Activated CD8-positive, alpha-beta T cell treated with anti-CD3 and anti-CD28 coated beads, Interleukin-2, amount 10 ng/mL, durations not matched to agents 7 days and 5 days (primary cell): Measurements from ENCODE around the gene LRRC3C. TPM values are rescaled to one million over a fixed set of nuclear protein-coding genes. Genes with fewer than 3 reads are reported as not detected.

Experiments
- ATAC-seq: fragments of 150-1000 bp; cut with Tn5 transposase; one replicate; pipeline ENCODE4 v1.10.0; 2021; ENCODE audit warnings: moderate library complexity
- CTCF ChIA-PET: fragments of 350-600 bp; sonication (Branson Sonifier 250); formaldehyde crosslinking; loops from one replicate; lab custom pipeline; 2021; ENCODE audit warnings: antibody characterized with exemption; lab: Charles Lee
- POLR2A ChIA-PET: fragments of 350-600 bp; sonication (Branson Sonifier 250); formaldehyde crosslinking; loops from one replicate; lab custom pipeline; 2021; ENCODE audit warnings: antibody characterized with exemption; lab: Charles Lee
- DNase-seq: peaks from one replicate; pipeline ENCODE4 v3.0.0-alpha.2; 2020
- H3K27ac Mint-ChIP-seq: one replicate; pipeline ENCODE4 v1.8.0; 2021; ENCODE audit warnings: mild to moderate bottlenecking, mixed read lengths
- H3K27me3 Mint-ChIP-seq: one replicate; pipeline ENCODE4 v1.8.0; 2021; ENCODE audit warnings: low read depth, mixed read lengths
- H3K36me3 Mint-ChIP-seq: one replicate; pipeline ENCODE4 v1.8.0; 2021; ENCODE audit warnings: low read depth, mixed read lengths
- H3K4me1 Mint-ChIP-seq: one replicate; pipeline ENCODE4 v1.8.0; 2021; ENCODE audit warnings: low read depth, mixed read lengths
- H3K4me3 Mint-ChIP-seq: one replicate; pipeline ENCODE4 v1.8.0; 2021; ENCODE audit warnings: mild to moderate bottlenecking, mixed read lengths
- H3K9me3 Mint-ChIP-seq: one replicate; pipeline ENCODE4 v1.8.0; 2022; ENCODE audit warnings: mixed read lengths; ENCODE audit not compliant: insufficient read depth
- total RNA-seq, 2 experiments: library from RNA; stranded (reverse); gene quantifications; one replicate each; pipeline ENCODE4 v1.2.3, GENCODE V29; 2021

The LRRC3C gene
- total RNA-seq, 2 experiments from 2014 or later: not detected

DNA sequence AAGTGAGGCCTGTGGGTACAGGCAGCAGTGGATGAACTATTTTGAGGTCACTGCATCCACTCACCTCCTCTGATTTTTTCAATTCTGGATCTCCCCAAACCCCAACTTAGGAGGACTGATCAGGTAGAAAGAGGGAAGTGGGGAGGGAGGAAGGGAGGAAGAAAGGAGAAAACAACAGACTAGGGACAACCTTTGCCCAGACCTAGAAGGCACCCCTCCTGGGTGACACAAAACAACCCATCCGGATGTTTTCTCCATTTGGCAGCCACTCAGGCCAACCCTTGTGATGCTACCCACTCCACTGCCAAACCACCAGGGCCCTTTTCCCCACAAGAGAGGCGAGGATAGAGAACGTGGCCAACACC, 2.9 kb upstream of the LRRC3C start:
- Mint-ChIP-seq H3K4me3 (peak overlapping the region; percentile 86), H3K27ac (peak overlapping the region; percentile 88), H3K4me1 (peaks cover 77% of the 10 kb centered on the region), H3K9me3 (no peaks in the 10 kb centered on the region), H3K27me3 (no peaks in the 10 kb centered on the region), H3K36me3 (peaks cover 59% of the 10 kb centered on the region)
- ChIA-PET CTCF (interaction anchor here (0.7 to 4.0 kb wide), 6 partner anchors 14 to 104 kb away, joined by 3 to 27 read pairs (median 5); partner anchors contain the start of gene PSMD3), POLR2A (interaction anchor here (0.6 to 2.4 kb wide), 2 partner anchors 47 to 56 kb away, joined by 3 to 12 read pairs; partner anchors contain the start of gene PSMD3)
- DNase-seq (no peak), ATAC-seq (no peak)

GRCh38 chr17:39925282-39926134, 2.0 kb upstream of the LRRC3C start:
- no peak for ATAC-seq
- POLR2A ChIA-PET: interaction anchor here (0.9 to 2.4 kb wide), 16 partner anchors 8 to 463 kb away, joined by 3 to 18 read pairs (median 6); partner anchors contain the start of genes IKZF3 and PSMD3
- peak overlapping the region; percentile 88 for H3K27ac Mint-ChIP-seq
- no peak for DNase-seq
- peak overlapping the region; percentile 86 for H3K4me3 Mint-ChIP-seq
- peaks cover 71% of the 10 kb centered on the region for H3K4me1 Mint-ChIP-seq
- no peaks in the 10 kb centered on the region for H3K27me3 Mint-ChIP-seq
- H3K9me3 Mint-ChIP-seq: no peaks in the 10 kb centered on the region
- CTCF ChIA-PET: interaction anchor here (0.9 to 4.0 kb wide), 9 partner anchors 14 to 303 kb away, joined by 3 to 27 read pairs (median 4); partner anchors contain the start of gene PSMD3
- H3K36me3 Mint-ChIP-seq: peaks cover 52% of the 10 kb centered on the region

DNA sequence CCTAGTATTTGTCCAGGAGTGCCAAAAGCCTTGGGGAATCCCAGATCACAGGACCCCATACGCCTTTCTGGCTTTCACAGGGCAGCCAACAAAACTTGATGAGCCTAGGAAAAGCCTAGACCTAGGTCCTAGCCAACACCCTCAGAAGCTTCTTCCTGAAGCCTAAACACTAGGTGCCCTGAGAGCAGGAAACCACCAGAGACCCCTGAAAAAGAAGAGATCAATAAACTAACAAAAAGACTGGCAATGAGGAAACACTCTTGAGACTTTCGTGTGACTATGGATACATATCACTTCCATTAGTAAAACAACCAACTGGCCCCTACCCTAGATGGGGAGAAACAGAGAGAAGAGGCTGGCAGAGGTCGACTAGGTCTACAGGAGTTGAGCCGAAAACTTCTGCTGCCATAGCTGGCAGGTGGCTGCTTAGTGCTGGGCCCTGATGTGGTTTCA, 1.4 kb upstream of the LRRC3C start:
- peak overlapping the region; percentile 88 for H3K27ac Mint-ChIP-seq
- no peaks in the 10 kb centered on the region for H3K27me3 Mint-ChIP-seq
- ChIA-PET POLR2A (interaction anchor here (0.6 to 2.4 kb wide), 25 partner anchors 9 to 655 kb away, joined by 3 to 18 read pairs (median 3); partner anchors contain the start of genes IKZF3 and PSMD3), CTCF (interaction anchor here (0.8 to 4.0 kb wide), 11 partner anchors 13 to 304 kb away, joined by 3 to 27 read pairs (median 3); partner anchors contain the start of gene PSMD3)
- peaks cover 65% of the 10 kb centered on the region for H3K4me1 Mint-ChIP-seq
- H3K36me3 Mint-ChIP-seq: peaks cover 45% of the 10 kb centered on the region
- DNase-seq: no peak
- peak; percentile 66 for ATAC-seq
- H3K4me3 Mint-ChIP-seq: peak overlapping the region; percentile 86
- H3K9me3 Mint-ChIP-seq: no peaks in the 10 kb centered on the region

DNA sequence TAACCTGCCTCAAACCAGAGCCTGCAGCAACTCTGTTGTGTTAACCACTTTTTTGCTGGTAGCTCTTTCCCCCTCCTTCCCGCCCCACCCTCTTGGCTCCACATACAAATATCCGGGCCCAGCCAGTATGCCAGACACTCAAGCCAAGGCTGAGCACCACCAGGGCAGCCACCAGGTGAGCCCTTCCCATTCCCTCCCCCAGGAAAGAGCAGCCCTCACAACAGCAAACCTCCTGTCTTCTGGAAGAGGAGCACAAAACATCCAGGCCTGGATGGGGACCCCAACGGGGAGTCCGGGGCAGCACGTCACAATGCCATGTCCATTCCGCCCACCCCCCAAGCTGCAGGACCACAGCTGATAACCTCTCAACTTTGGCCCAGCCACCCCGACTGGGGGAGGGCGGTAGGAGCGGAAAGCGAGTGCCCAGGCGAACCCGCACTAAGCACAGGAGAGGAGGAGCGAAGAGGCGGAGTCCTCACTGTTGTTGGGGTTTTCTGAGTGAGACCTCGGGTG, 888 bp upstream of the LRRC3C start:
- Mint-ChIP-seq H3K4me1 (peaks cover 60% of the 10 kb centered on the region), H3K27me3 (no peaks in the 10 kb centered on the region), H3K36me3 (peaks cover 41% of the 10 kb centered on the region), H3K9me3 (no peaks in the 10 kb centered on the region), H3K27ac (peak overlapping the region; percentile 88), H3K4me3 (peak overlapping the region; percentile 86)
- ATAC-seq (peak; percentile 68), DNase-seq (peak; percentile 89)
- ChIA-PET CTCF (interaction anchor here (0.6 to 4.0 kb wide), 11 partner anchors 13 to 305 kb away, joined by 3 to 27 read pairs (median 3); partner anchors contain the start of gene PSMD3), POLR2A (interaction anchor here (0.6 to 2.4 kb wide), 25 partner anchors 8 to 655 kb away, joined by 3 to 18 read pairs (median 3); partner anchors contain the start of genes GSDMB, IKZF3 and PSMD3)

DNA sequence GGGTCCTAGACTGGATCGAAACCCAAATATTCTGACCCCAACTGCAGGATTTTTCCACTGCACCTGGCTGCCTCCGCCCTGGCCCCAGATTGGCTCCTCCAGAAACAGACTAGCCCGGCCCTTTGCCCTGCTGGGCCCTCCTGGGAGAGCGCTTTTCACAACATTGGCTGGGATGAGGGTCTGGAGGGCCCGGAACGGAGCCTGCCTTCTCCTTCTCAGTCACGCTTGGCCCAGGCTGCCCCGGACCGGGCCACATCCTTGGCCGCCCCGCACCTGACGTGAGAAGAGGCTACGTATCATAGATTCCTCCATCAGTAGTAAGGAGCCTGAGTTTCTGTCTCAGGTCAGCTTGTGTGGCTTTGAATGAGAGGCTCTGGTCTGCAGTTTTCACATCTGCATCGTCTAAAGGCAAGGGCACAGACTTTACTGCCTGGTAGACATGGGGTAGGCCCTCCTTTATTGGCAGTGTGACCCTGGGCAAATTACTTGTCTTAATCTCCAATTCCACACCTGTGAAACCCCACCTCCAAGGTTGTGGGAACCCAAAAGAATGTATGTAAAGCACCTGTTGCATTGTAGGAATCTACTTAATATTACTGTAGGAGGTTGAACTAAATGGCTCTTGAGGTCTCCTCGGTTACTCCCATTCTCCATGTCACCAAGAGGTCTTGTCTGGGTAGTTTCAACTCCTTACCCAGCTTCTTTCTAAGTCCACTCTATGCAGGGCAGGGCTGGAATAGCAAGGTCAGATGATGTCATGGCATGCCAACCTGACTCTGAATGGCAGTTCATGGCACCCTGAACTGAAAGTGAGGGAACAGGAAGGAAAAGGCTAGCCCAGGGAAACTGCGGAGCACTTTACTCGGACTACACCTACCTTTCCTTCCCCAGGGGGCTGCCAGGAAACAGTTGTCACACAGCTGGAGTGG, 661 bp downstream of the LRRC3C start:
- peak; percentile 2 for ATAC-seq
- peaks cover 45% of the 10 kb centered on the region for H3K4me1 Mint-ChIP-seq
- DNase-seq: no peak
- ChIA-PET CTCF (interaction anchor here (1.4 to 4.0 kb wide), 2 partner anchors 11 to 53 kb away, joined by 5 to 27 read pairs; partner anchors contain the start of gene PSMD3), POLR2A (interaction anchor here (0.6 to 2.3 kb wide), 5 partner anchors 10 to 50 kb away, joined by 3 to 15 read pairs (median 3); partner anchors contain the start of gene GSDMB)
- peak overlapping the region; percentile 86 for H3K4me3 Mint-ChIP-seq
- H3K27me3 Mint-ChIP-seq: peaks cover 1% of the 10 kb centered on the region
- H3K27ac Mint-ChIP-seq: peak overlapping the region; percentile 88
- peaks cover 26% of the 10 kb centered on the region for H3K36me3 Mint-ChIP-seq
- H3K9me3 Mint-ChIP-seq: no peaks in the 10 kb centered on the region

DNA sequence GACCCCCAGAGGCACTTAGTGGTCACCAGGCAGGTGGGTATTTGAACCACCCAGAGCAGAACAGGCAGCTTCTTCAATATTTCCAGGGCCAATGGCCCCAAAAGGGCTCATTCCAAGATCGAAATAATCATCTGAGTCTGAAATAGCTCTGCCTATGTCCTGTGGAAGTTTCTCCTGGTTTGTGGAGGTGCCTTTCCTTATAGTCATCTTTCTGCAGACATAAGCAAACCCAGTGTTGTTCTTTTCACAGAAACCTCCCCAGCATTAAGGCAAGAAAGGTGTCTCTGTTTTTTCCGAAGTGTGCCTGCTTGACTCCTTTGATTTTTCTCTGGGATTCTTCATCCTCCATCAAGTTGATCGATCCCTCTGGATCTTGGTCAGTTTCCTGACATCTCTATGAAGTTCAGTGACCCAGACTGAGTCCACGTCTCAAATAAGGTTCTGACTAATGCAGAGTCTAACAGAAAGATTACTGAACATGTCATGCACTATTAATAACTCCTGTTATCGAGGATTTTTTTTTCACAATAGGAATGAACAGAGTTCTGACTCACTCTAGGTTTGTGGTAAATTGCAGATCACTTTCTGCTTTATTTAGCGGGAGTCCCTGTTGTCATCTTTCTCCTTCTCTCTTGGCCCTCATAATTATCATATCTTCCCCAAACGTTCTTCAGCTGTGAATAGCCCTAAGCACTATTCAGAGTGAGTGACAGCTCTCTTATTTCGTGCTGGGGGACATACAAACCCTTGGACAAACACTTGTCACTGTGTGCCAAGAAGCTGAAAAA, 1.5 kb downstream of the LRRC3C start:
- H3K27me3 Mint-ChIP-seq: peaks cover 2% of the 10 kb centered on the region
- H3K27ac Mint-ChIP-seq: peak overlapping the region; percentile 26
- H3K36me3 Mint-ChIP-seq: peaks cover 20% of the 10 kb centered on the region
- DNase-seq (no peak), ATAC-seq (no peak)
- ChIA-PET POLR2A (interaction anchor here (0.6 to 1.0 kb wide), 3 partner anchors 25 to 181 kb away, joined by 3 read pairs; no protein-coding TSS in a partner anchor), CTCF (interaction anchor here (1.4 to 4.0 kb wide), 2 partner anchors 10 to 52 kb away, joined by 5 to 27 read pairs; partner anchors contain the start of gene PSMD3)
- no peak overlapping the region for H3K4me3 Mint-ChIP-seq
- no peaks in the 10 kb centered on the region for H3K9me3 Mint-ChIP-seq
- peaks cover 36% of the 10 kb centered on the region for H3K4me1 Mint-ChIP-seq

DNA sequence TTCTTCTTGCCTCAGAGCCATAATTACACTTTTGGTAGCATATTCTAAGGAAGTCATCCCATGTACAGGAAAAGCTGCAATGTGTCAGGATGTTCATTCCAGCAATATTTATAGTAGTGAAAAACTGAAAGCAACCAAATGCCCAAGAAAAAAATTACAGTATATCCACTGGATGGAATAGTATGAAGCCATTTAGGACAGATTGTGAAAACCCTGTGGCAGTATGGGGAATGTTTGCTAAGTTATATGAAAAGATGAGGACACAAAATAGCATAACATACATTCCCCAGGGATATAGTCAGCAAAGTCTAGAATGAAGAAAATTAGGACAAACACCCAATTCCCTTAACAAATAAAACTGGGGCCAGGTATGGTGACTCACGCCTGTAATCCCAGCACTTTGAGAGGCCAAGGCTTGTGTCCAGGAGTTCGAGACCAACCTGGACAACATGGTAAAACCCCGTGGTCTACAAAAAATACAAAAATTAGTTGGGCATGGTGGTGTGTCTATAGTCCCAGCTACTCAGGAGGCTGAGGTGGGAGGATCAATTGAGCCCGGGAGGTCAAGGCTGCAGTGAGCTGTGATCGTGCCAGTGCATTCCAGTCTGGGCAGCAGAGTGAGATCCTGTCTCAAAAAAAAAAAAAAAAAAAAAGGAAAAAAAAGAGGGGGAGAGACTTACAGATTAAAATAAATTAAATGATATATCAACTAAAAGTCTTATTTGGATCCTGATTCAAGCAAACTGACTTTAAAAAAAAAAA, 2.3 kb downstream of the LRRC3C start:
- H3K4me3 Mint-ChIP-seq: no peak overlapping the region
- no peak overlapping the region for H3K27ac Mint-ChIP-seq
- peaks cover 28% of the 10 kb centered on the region for H3K4me1 Mint-ChIP-seq
- ChIA-PET CTCF (no interaction called here), POLR2A (interaction anchor here (0.6 to 1.0 kb wide), 2 partner anchors 24 to 182 kb away, joined by 3 read pairs; no protein-coding TSS in a partner anchor)
- H3K36me3 Mint-ChIP-seq: peaks cover 12% of the 10 kb centered on the region
- ATAC-seq (no peak), DNase-seq (no peak)
- peaks cover 2% of the 10 kb centered on the region for H3K27me3 Mint-ChIP-seq
- H3K9me3 Mint-ChIP-seq: no peaks in the 10 kb centered on the region

DNA sequence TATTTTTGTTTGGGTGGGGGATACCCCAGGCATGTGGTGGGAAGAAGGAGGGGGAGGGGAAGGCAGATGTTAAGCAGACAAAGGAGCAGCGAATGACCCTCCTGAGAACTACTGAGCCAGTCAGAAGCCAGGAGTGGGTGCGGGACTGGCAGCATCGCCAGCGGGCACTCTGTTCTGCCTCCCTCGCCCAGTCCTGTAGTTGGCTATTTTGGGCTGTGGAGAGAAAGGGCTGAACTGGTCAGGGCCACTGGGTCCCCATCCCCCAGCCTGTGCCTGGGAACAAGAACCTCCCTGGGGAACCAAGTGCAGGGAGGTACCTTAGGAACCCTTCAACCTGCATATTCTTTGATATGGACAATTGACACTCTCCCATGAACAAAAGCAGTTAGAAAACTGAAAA, 6.4 kb downstream of the LRRC3C start:
- DNase-seq (no peak), ATAC-seq (no peak)
- no peak overlapping the region for H3K4me3 Mint-ChIP-seq
- peaks cover 8% of the 10 kb centered on the region for H3K4me1 Mint-ChIP-seq
- no peaks in the 10 kb centered on the region for H3K9me3 Mint-ChIP-seq
- peaks cover 2% of the 10 kb centered on the region for H3K27me3 Mint-ChIP-seq
- H3K36me3 Mint-ChIP-seq: no peaks in the 10 kb centered on the region
- H3K27ac Mint-ChIP-seq: no peak overlapping the region
- POLR2A ChIA-PET: no interaction called here
- CTCF ChIA-PET: no interaction called here

- Mint-ChIP-seq H3K9me3 (no peaks in the 10 kb centered on the region), H3K36me3 (no peaks in the 10 kb centered on the region), H3K4me1 (peaks cover 9% of the 10 kb centered on the region), H3K27me3 (peaks cover 2% of the 10 kb centered on the region), H3K27ac (no peak overlapping the region), H3K4me3 (no peak overlapping the region)
- ChIA-PET CTCF (no interaction called here), POLR2A (interaction anchor here (0.6 kb wide), 1 partner anchor 44 kb away, joined by 3 read pairs; no protein-coding TSS in a partner anchor)
- DNase-seq (no peak), ATAC-seq (no peak)
These were observed 6.8 kb downstream of the LRRC3C start for GRCh38 chr17:39934324-39934723.
